DOHH2 (cell line): ENCODE data around the gene TMC4.

ENCODE experiments used
- CTCF ChIP-seq: fragments of 200-600 bp; sonication (generic); IDR thresholded peaks from one replicate; pipeline ENCODE4 v1.5.1; 2014; ENCODE audit warnings: antibody characterized with exemption, mild to moderate bottlenecking, low read depth, low read length; ENCODE audit not compliant: poor library complexity, severe bottlenecking
- EZH2phosphoT487 ChIP-seq: fragments of 200-600 bp; sonication (generic); IDR thresholded peaks from 2 replicates; pipeline ENCODE4 v1.6.1; 2017; ENCODE audit warnings: borderline replicate concordance, mild to moderate bottlenecking, antibody characterized with exemption, low read length, moderate library complexity, mixed read lengths

- no peak for TF ChIP-seq CTCF
- TF ChIP-seq EZH2phosphoT487: no peak
These were observed 38.9 kb downstream of the TMC4 start for GRCh38 chr19:54133957-54134590.
